A549 (cell line): ENCODE results near the gene CHCHD5. TPM values are rescaled to one million over a fixed set of nuclear protein-coding genes. Genes with fewer than 3 reads are reported as not detected.

Experiments
- ATAC-seq, 2 experiments: fragments of 200-7000 bp in 1 of 2; fragments of >200 bp in 1 of 2; cut with Nextera tagmentation in 1 of 2; cut with Tn5 transposase in 1 of 2; 3 replicates each; pipeline versions ENCODE4 v1.8.0 to v1.9.1; 2018 to 2020; ENCODE audit warnings: mild to moderate bottlenecking in 1 of 2, moderate library complexity in 1 of 2
- CTCF ChIA-PET: fragments of 300-600 bp; sonication (Branson Sonifier 250); formaldehyde crosslinking; extraction: SDS; loops from one replicate; lab custom pipeline; 2021; ENCODE audit warnings: antibody characterized with exemption, inconsistent platforms; lab: Yijun Ruan, JAX
- POLR2A ChIA-PET: fragments of 350-600 bp; formaldehyde crosslinking; extraction: SDS; loops from one replicate; lab custom pipeline; 2021; ENCODE audit warnings: antibody characterized with exemption, inconsistent platforms; lab: Yijun Ruan, JAX
- DNase-seq, 2 experiments: peaks; one replicate each; pipeline versions ENCODE4 v3.0.0 to v3.0.0-alpha.2; 2011 to 2016; ENCODE audit warnings: low read depth in 1 of 2, low spot score in 1 of 2
- FAIRE-seq: peaks from 2 replicates; lab custom pipeline; 2011; peaks lifted over from hg19 to GRCh38; lab: Jason Lieb, UNC
- H3K27ac ChIP-seq, 2 experiments: fragments of >200 bp; sonication (Bioruptor Twin); formaldehyde crosslinking; 3 replicates each; pipeline ENCODE4 v1.5.1; 2016 to 2017
- H3K4me1 ChIP-seq: fragments of >200 bp; sonication (Bioruptor Twin); formaldehyde crosslinking; 3 replicates; pipeline ENCODE4 v1.6.1; 2016
- H3K4me2 ChIP-seq: fragments of >200 bp; sonication (Bioruptor Twin); formaldehyde crosslinking; 3 replicates; pipeline ENCODE4 v1.6.1; 2016
- H3K4me3 ChIP-seq: fragments of >200 bp; sonication (Bioruptor Twin); formaldehyde crosslinking; 3 replicates; pipeline ENCODE4 v1.5.1; 2016
- H3K9me3 ChIP-seq: fragments of >200 bp; sonication (Bioruptor Twin); formaldehyde crosslinking; 3 replicates; pipeline ENCODE4 v1.6.1; 2016
- CEBPB ChIP-seq, 2 experiments: fragments of >200 bp in 1 of 2; sonication (Bioruptor Twin) in 1 of 2; formaldehyde crosslinking in 1 of 2; IDR thresholded peaks; 2 replicates each; pipeline ENCODE4 v1.6.1; 2012 to 2016
- CHD2 ChIP-seq: fragments of 150-350 bp; IDR thresholded peaks from 2 replicates; pipeline ENCODE4 v1.6.1; 2014; ENCODE audit warnings: low read length; ENCODE audit not compliant: partially characterized antibody
- E2F6 ChIP-seq: IDR thresholded peaks from 2 replicates; pipeline ENCODE4 v1.6.1; 2012; ENCODE audit warnings: low read depth, borderline replicate concordance
- EHF ChIP-seq: fragments of 250-450 bp; sonication (Bioruptor Pico); IDR thresholded peaks from 2 replicates; pipeline ENCODE4 v1.5.0; 2020; ENCODE audit warnings: mild to moderate bottlenecking
- EP300 ChIP-seq, 2 experiments: fragments of >200 bp; sonication (Bioruptor Twin); formaldehyde crosslinking; IDR thresholded peaks; 2 replicates in 1 of 2; 3 replicates in 1 of 2; pipeline ENCODE4 v1.6.1; 2016 to 2017
- FOSB ChIP-seq: fragments of 250-450 bp; sonication (Bioruptor Pico); IDR thresholded peaks from 2 replicates; pipeline ENCODE4 v1.5.0; 2020; ENCODE audit warnings: mild to moderate bottlenecking, moderate library complexity
- FOSL2 ChIP-seq, 2 experiments: fragments of 450-650 bp in 1 of 2; fragments of >200 bp in 1 of 2; sonication (Bioruptor Twin) in 1 of 2; formaldehyde crosslinking; IDR thresholded peaks; 2 replicates each; pipeline versions ENCODE4 v1.5.0 to v1.6.1; 2016 to 2020; ENCODE audit warnings: mild to moderate bottlenecking in 1 of 2, moderate library complexity in 1 of 2
- GATA3 ChIP-seq: IDR thresholded peaks from 2 replicates; pipeline ENCODE4 v1.6.1; 2012; ENCODE audit warnings: borderline replicate concordance
- HOXB5 ChIP-seq: fragments of 250-450 bp; sonication (Bioruptor Pico); IDR thresholded peaks from 2 replicates; pipeline ENCODE4 v1.5.0; 2020; ENCODE audit warnings: mild to moderate bottlenecking, moderate library complexity
- JUN ChIP-seq, 2 experiments: fragments of >200 bp; sonication (Bioruptor Twin); formaldehyde crosslinking; IDR thresholded peaks; 2 replicates in 1 of 2; 3 replicates in 1 of 2; pipeline ENCODE4 v1.6.1; 2016 to 2017
- JUNB ChIP-seq: fragments of >200 bp; sonication (Bioruptor Twin); formaldehyde crosslinking; IDR thresholded peaks from 2 replicates; pipeline ENCODE4 v1.6.1; 2016
- KDM5A ChIP-seq: fragments of 200-600 bp; sonication (generic); IDR thresholded peaks from 2 replicates; pipeline ENCODE4 v1.6.1; 2016; ENCODE audit warnings: antibody characterized with exemption, mild to moderate bottlenecking
- MAX ChIP-seq: IDR thresholded peaks from 2 replicates; pipeline ENCODE4 v1.6.1; 2012
- PHF8 ChIP-seq: fragments of 200-600 bp; sonication (generic); IDR thresholded peaks from 2 replicates; pipeline ENCODE4 v1.6.1; 2016; ENCODE audit warnings: low read depth, mild to moderate bottlenecking, antibody characterized with exemption, moderate library complexity, borderline replicate concordance
- POLR2AphosphoS2 ChIP-seq: conservative IDR thresholded peaks from 2 replicates; pipeline ENCODE4 v1.6.1; 2012; ENCODE audit warnings: low read length, improper control_type of control experiment, inconsistent platforms
- RAD21 ChIP-seq, 2 experiments: fragments of >200 bp in 1 of 2; sonication (Bioruptor Twin) in 1 of 2; formaldehyde crosslinking in 1 of 2; IDR thresholded peaks in 1 of 2; conservative IDR thresholded peaks in 1 of 2; 2 replicates in 1 of 2; 3 replicates in 1 of 2; pipeline ENCODE4 v1.6.1; 2012 to 2018; ENCODE audit warnings: inconsistent platforms in 1 of 2
- SMC3 ChIP-seq: fragments of >200 bp; sonication (Bioruptor Twin); formaldehyde crosslinking; IDR thresholded peaks from 3 replicates; pipeline ENCODE4 v1.6.1; 2018; ENCODE audit warnings: inconsistent platforms
- SREBF2 ChIP-seq: fragments of 450-650 bp; IDR thresholded peaks from 2 replicates; pipeline ENCODE4 v1.6.1; 2014; ENCODE audit warnings: mild to moderate bottlenecking, moderate library complexity
- TFCP2L1 ChIP-seq: fragments of 250-450 bp; sonication (Bioruptor Pico); IDR thresholded peaks from 2 replicates; pipeline ENCODE4 v1.5.0; 2021; ENCODE audit warnings: mild to moderate bottlenecking
- TP53 ChIP-seq: fragments of 250-450 bp; sonication (Bioruptor Pico); IDR thresholded peaks from 2 replicates; pipeline ENCODE4 v1.5.0; 2021; ENCODE audit warnings: mild to moderate bottlenecking, moderate library complexity
- ZFP36 ChIP-seq: fragments of 450-650 bp; IDR thresholded peaks from 2 replicates; pipeline ENCODE4 v1.6.1; 2014; ENCODE audit warnings: borderline replicate concordance; ENCODE audit not compliant: partially characterized antibody
- ZSCAN20 ChIP-seq: fragments of 250-450 bp; sonication (Bioruptor Pico); IDR thresholded peaks from 2 replicates; pipeline ENCODE4 v1.8.0; 2022; ENCODE audit warnings: mild to moderate bottlenecking, moderate library complexity
- WGBS: methylation state at CpG from one replicate; pipeline ENCODE4 v1.1.6; 2017; ENCODE audit errors: missing lambda C conversion rate; 5-methylcytosine and 5-hydroxymethylcytosine counted together
- polyA plus RNA-seq, 4 experiments: library from polyadenylated mRNA; depleted of rRNA in 3 of 4; stranded (reverse); fragments of >200 nt; fragmentation: RNase III in 1 of 4; extraction: RNeasy Plus Mini Kit Qiagen cat#74134 plus additional on column Dnase treatment in 1 of 4; gene quantifications; 2 replicates in 3 of 4; 3 replicates in 1 of 4; pipeline ENCODE4 v1.2.3, GENCODE V29; 2011 to 2017
- TF ChIP-seq, protein P1 (sequence below): fragments of >200 bp; sonication (Bioruptor Twin); formaldehyde crosslinking; IDR thresholded peaks from 3 replicates; pipeline ENCODE4 v1.5.1; 2016
- TF ChIP-seq, protein P2 (sequence below): fragments of >200 bp; sonication (Bioruptor Twin); formaldehyde crosslinking; IDR thresholded peaks from 3 replicates; pipeline ENCODE4 v1.6.1; 2016
- TF ChIP-seq, protein P3 (sequence below): fragments of 250-450 bp; sonication (Bioruptor Pico); IDR thresholded peaks from 2 replicates; pipeline ENCODE4 v1.5.0; 2020; ENCODE audit warnings: low read depth, mild to moderate bottlenecking, moderate library complexity
- TF ChIP-seq, protein P4 (sequence below): IDR thresholded peaks from 2 replicates; pipeline ENCODE4 v1.6.1; 2012

The CHCHD5 gene
- polyA plus RNA-seq, 2 of the 4 experiments (the other 2 are of a cell fraction) = 15.0 to 61.4 TPM

- Histone ChIP-seq H3K4me3 (peak overlapping the region; percentile 15; the same call in 2 of the 3 replicates), H3K4me2 (peak overlapping the region; percentile 68), H3K9me3 (no peaks in the 10 kb centered on the region), H3K4me1 (peaks cover 99% of the 10 kb centered on the region), H3K27ac (peak overlapping the region; percentile 90 to 93)
- POLR2A ChIA-PET = interaction anchor here (0.9 to 4.0 kb wide), 6 partner anchors 14 to 103 kb away, joined by 3 to 68 read pairs (median 4); partner anchors contain the start of gene SLC20A1
- TF ChIP-seq JUN (IDR thresholded peaks at IDR 0.05) (no peak; a peak in 1 of 5 replicates), RAD21 (conservative IDR thresholded peaks at IDR 0.05 in 1 of 2, IDR thresholded peaks at IDR 0.05 in 1 of 2) (peak; percentile 95), TP53 (CRISPR knock-in tag) (no peak), SMC3 (peak; percentile 97), ZSCAN20 (CRISPR knock-in tag) (no peak), MAX (peak; percentile 69)
- TF ChIP-seq, protein P1, sequence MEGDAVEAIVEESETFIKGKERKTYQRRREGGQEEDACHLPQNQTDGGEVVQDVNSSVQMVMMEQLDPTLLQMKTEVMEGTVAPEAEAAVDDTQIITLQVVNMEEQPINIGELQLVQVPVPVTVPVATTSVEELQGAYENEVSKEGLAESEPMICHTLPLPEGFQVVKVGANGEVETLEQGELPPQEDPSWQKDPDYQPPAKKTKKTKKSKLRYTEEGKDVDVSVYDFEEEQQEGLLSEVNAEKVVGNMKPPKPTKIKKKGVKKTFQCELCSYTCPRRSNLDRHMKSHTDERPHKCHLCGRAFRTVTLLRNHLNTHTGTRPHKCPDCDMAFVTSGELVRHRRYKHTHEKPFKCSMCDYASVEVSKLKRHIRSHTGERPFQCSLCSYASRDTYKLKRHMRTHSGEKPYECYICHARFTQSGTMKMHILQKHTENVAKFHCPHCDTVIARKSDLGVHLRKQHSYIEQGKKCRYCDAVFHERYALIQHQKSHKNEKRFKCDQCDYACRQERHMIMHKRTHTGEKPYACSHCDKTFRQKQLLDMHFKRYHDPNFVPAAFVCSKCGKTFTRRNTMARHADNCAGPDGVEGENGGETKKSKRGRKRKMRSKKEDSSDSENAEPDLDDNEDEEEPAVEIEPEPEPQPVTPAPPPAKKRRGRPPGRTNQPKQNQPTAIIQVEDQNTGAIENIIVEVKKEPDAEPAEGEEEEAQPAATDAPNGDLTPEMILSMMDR = peak; percentile 96
- ATAC-seq (peak; percentile 79 to 88), FAIRE-seq (no peak), DNase-seq (peak; percentile 64 to 75)
- CTCF ChIA-PET = interaction anchor here (0.7 to 16.6 kb wide), 24 partner anchors 10 to 511 kb away, joined by 3 to 343 read pairs (median 6); partner anchors contain the start of genes NT5DC4 and SLC20A1
- 5% methylated on average over 6 of the region's 7 CpGs for WGBS
Measured at GRCh38 chr2:112626604-112627059, 42.2 kb downstream of the CHCHD5 start.

DNA sequence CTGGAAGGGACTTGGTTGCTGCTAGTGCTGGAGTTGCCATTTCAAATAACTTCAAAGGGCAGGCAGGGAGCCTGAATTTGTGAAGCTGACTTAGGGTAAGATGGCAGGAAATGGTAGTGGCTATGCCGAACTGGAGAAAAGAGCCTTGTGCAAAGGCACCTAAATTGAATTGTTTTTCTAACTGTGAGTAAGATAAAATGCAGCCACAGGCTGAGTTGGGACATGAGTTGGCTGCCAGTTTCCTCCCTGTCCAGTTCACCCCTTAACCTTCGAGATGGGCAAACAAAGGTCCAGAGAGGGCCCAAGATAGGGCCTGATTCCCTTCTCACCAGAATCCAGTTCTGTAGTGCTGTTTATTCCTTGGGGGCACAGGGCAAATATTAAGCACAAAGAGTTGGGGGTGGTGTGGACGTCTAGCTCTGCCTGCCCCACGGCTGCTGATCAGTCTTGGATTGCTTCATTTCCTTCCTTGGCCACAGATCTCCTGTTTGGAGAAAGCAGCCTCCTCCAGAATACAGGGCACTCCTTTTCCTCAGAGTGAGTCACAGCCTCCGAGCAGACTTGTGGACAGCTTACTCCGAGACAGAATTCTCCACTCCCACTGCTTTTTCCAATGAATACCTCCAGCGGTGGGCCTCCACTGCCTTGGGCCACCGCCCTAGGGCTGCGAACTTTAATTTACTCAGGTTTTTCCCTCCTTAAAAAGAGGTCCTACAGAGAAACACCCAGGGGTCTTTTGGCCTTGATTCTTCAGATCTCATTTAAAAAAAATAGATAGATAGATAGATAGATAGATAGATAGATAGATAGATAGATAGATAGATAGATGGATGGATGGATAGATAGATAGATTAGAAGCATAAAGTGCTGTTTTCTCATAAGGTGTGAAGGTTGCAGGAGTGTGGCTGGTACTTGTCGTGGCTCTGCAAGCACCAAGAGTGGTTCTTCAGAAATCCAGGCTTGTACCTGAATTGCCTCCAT, 42.9 kb downstream of the CHCHD5 start:
- WGBS = 11% methylated on average over 10 of the region's 10 CpGs
- peak overlapping the region; percentile 15; the same call in 1 of the 3 replicates for H3K4me3 ChIP-seq
- DNase-seq = peak; percentile 52 to 85

More for the DNA sequence above, 42.9 kb downstream of the CHCHD5 start:
- TF ChIP-seq MAX (peak; percentile 29; the same call in 1 of the 2 replicates), HOXB5 (CRISPR knock-in tag) (no peak), FOSB (CRISPR knock-in tag) (no peak), CEBPB (IDR thresholded peaks at IDR 0.05) (peak; percentile 82 to 90), KDM5A (no peak), POLR2AphosphoS2 (no peak), PHF8 (no peak), TFCP2L1 (no peak), E2F6 (0 out of 2 replicates have a peak, but pooled peaks have one; percentile 19), GATA3 (no peak; the same call in 1 of the 2 replicates), ZSCAN20 (CRISPR knock-in tag) (no peak), EP300 (IDR thresholded peaks at IDR 0.05) (peak in 1 of 2 experiments; percentile 69; a peak in 1 of 5 replicates), FOSL2 (IDR thresholded peaks at IDR 0.05) (peak; percentile 49; the same call in 1 of the 2 replicates), FOSL2 (CRISPR knock-in tag; IDR thresholded peaks at IDR 0.05) (peak; percentile 74), JUNB (peak; percentile 60; the same call in 1 of the 2 replicates), TP53 (CRISPR knock-in tag) (no peak), CHD2 (no peak), ZFP36 (no peak), EHF (CRISPR knock-in tag) (no peak), SMC3 (peak; percentile 29; the same call in 2 of the 3 replicates), RAD21 (conservative IDR thresholded peaks at IDR 0.05 in 1 of 2, IDR thresholded peaks at IDR 0.05 in 1 of 2) (peak; percentile 9 to 31; a peak in 1 of 5 replicates), JUN (IDR thresholded peaks at IDR 0.05) (peak in 1 of 2 experiments; percentile 66; a peak in 2 of 5 replicates), SREBF2 (no peak)
- TF ChIP-seq, protein P2, sequence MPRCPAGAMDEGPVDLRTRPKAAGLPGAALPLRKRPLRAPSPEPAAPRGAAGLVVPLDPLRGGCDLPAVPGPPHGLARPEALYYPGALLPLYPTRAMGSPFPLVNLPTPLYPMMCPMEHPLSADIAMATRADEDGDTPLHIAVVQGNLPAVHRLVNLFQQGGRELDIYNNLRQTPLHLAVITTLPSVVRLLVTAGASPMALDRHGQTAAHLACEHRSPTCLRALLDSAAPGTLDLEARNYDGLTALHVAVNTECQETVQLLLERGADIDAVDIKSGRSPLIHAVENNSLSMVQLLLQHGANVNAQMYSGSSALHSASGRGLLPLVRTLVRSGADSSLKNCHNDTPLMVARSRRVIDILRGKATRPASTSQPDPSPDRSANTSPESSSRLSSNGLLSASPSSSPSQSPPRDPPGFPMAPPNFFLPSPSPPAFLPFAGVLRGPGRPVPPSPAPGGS = 0 out of 3 replicates have a peak, but pooled peaks have one; percentile 57
- TF ChIP-seq, protein P3, sequence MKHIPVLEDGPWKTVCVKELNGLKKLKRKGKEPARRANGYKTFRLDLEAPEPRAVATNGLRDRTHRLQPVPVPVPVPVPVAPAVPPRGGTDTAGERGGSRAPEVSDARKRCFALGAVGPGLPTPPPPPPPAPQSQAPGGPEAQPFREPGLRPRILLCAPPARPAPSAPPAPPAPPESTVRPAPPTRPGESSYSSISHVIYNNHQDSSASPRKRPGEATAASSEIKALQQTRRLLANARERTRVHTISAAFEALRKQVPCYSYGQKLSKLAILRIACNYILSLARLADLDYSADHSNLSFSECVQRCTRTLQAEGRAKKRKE = no peak
- TF ChIP-seq, protein P4, sequence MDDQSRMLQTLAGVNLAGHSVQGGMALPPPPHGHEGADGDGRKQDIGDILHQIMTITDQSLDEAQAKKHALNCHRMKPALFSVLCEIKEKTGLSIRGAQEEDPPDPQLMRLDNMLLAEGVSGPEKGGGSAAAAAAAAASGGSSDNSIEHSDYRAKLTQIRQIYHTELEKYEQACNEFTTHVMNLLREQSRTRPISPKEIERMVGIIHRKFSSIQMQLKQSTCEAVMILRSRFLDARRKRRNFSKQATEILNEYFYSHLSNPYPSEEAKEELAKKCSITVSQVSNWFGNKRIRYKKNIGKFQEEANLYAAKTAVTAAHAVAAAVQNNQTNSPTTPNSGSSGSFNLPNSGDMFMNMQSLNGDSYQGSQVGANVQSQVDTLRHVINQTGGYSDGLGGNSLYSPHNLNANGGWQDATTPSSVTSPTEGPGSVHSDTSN = no peak
- H3K4me2 ChIP-seq = peak overlapping the region; percentile 68
- peaks cover 98% of the 10 kb centered on the region for H3K4me1 ChIP-seq
- ATAC-seq (peak; percentile 86 to 91), FAIRE-seq (no peak)
- peak overlapping the region; percentile 90 to 93 for H3K27ac ChIP-seq
- CTCF ChIA-PET = interaction anchor here (0.6 to 16.6 kb wide), 24 partner anchors 9 to 512 kb away, joined by 3 to 343 read pairs (median 6); partner anchors contain the start of genes NT5DC4 and SLC20A1
- POLR2A ChIA-PET = interaction anchor here (0.9 to 4.0 kb wide), 7 partner anchors 14 to 103 kb away, joined by 3 to 68 read pairs (median 4); partner anchors contain the start of gene SLC20A1
- no peaks in the 10 kb centered on the region for H3K9me3 ChIP-seq
